ENCODE data around the gene ATP6V1E1.
"Not testable (repeated sequence)": the region's sequence is repeated elsewhere in the genome, so short reads cannot be mapped to it uniquely, and the experiment has no call there.

The ATP6V1E1 gene

DNA sequence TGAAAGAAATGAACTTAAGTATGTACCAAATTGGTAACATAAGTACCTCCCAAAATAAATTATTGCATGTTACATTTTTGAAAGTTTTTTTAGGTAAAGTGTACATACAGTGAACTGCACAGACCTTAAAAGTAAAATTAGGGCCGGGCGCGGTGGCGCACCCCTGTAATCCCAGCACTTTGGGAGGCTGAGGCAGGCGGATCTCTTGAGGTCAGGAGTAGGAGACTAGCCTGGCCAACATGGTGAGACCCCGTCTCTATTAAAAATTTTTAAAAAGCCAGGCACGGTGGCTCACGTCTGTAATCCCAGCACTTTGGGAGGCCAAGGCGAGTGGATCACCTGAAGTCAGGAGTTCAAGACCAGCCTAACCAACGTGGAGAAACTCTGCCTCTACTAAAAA is 8.3 kb upstream of the ATP6V1E1 start:
- peak overlapping the region; percentile 98 for H3K27ac ChIP-seq

DNA sequence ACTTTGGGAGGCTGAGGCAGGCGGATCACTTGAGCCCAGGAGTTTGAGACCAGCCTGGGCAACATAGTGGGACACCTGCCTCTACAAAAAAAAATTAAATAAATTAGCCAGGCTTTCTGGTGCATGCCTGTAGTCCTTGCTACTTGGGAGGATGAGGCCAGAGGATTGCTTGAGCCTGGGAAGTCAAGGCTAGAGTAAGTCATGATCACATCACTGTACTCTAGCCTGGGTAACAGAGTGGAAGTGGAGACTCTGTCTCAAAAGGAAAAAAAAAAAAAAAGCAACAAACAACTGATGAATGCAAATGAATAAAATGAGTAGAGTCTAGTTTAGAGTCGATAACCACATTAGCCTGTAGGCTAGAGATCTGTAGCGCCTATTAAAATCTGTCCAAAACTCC is 6.1 kb upstream of the ATP6V1E1 start:
- peak overlapping the region; percentile 96 for H3K27ac ChIP-seq
- no peak for DNase-seq (ENCODE audit: low read depth, low spot score)

More for the DNA sequence above, 8.3 kb upstream of the ATP6V1E1 start:
- not testable (repeated sequence) for DNase-seq (ENCODE audit: low read depth, low spot score)

DNA sequence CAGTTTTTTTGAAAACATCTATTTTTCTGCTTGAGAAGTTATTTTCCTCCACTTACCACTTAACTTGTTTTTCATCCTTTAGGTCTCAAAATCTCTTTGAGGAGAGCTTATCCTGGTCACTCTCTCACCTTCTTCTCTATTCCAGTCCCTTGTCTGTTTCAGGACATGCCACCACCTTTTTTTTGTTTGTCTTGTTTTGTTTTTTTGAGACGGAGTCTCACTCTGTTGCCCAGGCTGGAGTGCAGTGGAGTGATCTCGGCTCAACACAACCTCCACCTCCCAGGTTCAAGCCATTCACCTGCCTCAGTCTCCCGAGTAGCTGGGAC is 5.4 kb upstream of the ATP6V1E1 start:
- peak overlapping the region; percentile 96 for H3K27ac ChIP-seq
- DNase-seq (ENCODE audit: low read depth, low spot score), result no peak

DNA sequence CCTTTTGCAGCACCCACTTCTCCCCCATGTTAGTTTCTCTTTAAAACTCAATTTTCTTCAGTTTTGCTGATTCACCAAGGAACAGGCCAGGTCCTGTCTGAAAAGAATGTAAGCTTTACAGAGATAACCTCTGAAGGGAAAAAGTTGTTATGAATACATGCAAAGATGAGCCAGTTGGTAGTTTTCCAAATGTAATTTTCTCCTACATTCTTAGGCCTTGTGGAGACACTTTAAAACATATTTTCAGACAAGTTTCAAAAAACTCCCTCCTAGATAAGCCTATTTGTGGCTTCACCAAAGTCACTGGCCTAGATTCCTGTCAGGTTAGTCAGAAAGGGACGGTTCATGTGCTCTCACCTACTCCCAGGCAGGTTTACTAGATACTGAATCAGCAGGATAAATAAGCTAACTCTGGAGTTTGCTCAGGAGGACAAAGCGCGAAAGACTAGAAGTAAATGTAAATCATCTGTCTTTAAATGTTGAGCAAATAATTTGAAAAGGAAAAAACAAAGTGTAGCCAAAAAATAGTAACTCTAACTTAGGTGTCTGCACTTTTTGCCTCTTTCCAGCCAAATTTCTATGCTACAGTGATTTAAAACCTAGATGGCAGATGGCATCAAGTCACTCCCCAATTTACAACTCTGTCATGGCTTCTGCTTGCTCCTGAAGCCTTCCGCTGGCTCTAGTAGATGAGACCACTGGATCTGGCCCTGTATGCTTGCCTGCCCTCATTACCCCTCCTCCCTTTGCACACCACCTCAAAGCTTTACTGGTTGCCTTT is 4.9 kb upstream of the ATP6V1E1 start:
- peak overlapping the region; percentile 96 for H3K27ac ChIP-seq
- DNase-seq (ENCODE audit: low read depth, low spot score), result peak; percentile 91

DNA sequence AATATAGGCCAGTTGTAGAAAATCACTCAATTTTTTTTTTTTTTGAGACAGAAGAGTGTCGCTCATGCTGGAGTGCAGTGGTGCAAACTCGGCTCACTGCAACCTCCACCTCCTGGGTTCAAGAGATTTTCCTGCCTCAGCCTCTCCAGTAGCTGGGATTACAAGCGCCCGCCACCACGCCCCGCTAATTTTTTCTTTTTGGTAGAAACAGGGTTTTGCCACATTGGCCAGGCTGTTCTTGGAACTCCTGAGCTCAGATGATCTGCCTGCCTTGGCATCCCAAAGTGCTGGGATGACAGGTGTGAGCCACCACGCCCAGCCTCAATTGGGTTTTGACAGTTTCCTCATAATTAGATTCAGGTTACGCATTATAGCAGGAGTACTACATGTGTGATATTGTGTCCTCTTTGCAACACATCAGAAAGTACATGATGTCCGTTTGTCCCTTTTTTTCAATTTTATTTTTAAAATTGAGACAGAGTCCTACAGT is 2.6 kb upstream of the ATP6V1E1 start:
- no peak for DNase-seq (ENCODE audit: low read depth, low spot score)
- no peak overlapping the region for H3K27ac ChIP-seq

DNA sequence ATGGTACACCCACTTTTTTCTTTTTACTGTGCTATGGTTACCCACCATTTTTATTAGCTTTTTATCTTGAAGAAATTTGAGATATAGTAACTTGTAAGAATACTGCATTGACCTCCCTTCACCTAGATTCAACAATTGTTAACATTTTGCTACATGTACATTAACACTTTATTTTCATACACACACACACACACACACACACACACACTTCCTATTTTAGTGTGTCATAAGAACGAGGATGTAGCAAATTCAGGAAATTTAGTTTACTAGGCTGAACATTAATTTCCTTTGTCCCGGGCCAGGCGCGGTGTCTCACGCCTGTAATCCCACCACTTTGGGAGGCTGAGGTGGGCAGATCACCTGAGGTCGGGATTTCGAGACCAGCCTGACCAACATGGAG is 1.1 kb upstream of the ATP6V1E1 start:
- H3K27ac ChIP-seq, result peak overlapping the region; percentile 96

DNA sequence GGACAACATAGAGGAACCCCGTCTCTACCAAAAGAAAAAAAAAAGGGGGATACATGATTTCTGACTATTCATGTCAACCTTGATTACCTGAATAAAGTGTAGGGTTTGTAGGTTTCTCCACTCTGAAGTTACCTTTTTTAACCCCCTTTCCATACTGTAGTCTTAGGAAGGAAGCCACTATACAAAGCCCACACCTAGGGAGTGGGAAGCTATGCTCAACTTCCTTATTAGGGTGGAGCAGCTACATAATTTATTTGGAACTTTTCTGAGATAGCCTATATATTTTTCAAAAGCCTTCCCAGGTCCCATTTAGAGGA is 582 bp upstream of the ATP6V1E1 start:
- H3K27ac ChIP-seq, result peak overlapping the region; percentile 96
- DNase-seq (ENCODE audit: low read depth, low spot score), result no peak

More for the DNA sequence above, 1.1 kb upstream of the ATP6V1E1 start:
- no peak for DNase-seq (ENCODE audit: low read depth, low spot score)

DNA sequence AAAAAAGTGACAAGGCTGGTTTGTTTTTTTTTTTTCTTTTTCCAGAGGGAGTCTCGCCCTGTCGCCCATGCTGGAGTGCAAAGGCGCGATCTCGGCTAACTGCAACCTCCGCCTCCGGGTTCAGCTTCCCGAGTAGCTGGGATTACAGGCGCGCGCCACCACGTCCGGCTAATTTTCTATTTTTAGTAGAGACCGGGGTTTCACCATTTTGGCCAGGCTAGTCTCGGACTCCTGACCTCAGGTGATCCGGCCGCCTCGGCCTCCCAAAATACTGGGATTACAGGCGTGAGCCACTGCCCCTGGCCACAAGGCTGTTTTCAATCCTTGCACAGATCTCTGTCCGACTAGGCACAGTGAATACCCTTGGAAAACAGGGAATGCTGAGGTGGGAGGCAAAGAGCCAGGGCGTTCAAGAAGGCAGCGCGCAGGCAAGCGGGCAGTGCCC is 566 bp downstream of the ATP6V1E1 start:
- DNase-seq (ENCODE audit: low read depth, low spot score), result no peak
- H3K27ac ChIP-seq, result peak overlapping the region; percentile 96

DNA sequence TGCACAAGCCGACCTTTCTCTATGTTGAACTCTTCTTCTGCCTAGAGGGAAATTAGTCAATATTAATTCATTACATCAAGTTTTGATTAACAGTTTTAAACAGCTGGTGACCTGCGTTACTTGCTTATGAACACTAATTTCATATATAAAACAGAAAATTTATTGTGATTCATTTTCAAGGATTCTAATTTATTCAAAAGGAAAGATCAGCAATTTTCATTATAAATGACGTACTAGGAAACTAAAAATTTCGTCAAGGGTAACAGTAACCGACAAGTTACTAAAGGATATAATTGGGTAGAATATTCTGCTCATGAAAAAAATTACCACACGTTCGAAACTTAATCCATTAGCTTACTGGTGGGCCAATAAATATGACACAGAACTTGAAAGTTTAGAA is 15.3 kb downstream of the ATP6V1E1 start:
- no peak for DNase-seq (ENCODE audit: low read depth, low spot score)
- no peak overlapping the region for H3K27ac ChIP-seq

DNA sequence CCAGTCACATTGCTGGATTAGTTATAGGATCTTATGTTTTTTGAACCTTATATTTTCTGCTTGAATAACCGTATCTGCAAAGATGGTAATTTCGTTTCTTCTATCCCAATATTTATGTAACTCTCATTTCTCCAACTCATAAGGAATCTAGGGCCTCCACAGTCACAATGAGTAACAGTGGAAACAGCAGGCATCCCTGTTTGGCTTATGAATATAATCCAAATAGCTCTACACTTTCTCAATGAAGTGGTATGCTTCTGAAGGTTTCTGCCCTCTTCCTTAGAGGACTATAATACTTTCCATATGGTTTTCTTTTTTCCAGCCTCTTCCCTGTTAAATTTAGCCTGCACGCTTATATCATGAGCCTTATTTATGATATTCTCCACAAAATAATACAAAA is 16.5 kb downstream of the ATP6V1E1 start:
- no peak for DNase-seq (ENCODE audit: low read depth, low spot score)
- no peak overlapping the region for H3K27ac ChIP-seq

DNA sequence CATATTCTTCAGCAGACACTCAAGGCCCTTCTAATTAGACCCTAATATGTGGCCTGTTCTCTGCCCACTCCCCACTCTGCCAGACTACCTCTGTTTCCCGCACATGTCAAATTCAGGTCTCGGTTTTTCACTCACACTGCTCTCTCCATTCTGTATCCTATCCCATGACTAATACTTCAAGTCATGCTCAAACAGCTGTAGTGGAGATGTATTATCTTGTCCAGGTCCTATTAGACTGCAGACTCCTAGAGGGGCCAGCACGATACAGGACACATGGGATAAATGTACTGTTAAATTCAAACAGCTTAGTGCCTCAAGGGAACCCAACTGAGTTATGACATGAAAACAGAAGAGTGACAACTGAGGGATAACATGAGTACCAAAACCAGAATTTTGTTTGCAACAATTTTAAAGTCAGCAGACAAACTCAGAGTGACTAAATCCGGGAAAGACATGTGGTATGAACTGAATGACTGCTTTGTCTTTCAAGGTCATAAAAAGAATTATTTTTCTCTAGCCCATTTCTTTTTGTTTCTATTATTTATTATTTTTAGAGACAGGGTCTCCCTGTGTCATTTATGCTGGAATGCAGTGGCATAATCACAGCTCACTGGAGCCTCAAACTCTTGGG is 20.5 kb downstream of the ATP6V1E1 start:
- no peak overlapping the region for H3K27ac ChIP-seq
- DNase-seq (ENCODE audit: low read depth, low spot score), result no peak

DNA sequence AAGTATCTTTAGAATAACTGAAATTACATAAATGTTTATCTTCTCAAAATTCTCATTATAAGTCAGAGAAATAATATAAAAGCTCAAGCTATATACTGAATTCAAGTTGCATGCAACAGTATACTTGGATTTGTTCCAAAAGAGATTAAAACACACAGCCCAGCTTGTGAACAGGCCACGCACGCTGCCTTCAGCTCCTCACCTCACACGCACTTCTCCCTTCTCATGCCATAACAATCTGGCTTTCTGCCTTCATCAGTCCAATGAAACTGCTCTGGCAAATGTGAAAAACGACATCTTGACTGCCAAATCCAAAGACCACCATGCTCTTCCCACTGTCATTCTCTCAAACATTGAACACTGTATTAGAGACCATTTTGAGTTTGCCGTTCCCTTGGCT is 22.1 kb downstream of the ATP6V1E1 start:
- no peak for DNase-seq (ENCODE audit: low read depth, low spot score)
- H3K27ac ChIP-seq, result no peak overlapping the region

DNA sequence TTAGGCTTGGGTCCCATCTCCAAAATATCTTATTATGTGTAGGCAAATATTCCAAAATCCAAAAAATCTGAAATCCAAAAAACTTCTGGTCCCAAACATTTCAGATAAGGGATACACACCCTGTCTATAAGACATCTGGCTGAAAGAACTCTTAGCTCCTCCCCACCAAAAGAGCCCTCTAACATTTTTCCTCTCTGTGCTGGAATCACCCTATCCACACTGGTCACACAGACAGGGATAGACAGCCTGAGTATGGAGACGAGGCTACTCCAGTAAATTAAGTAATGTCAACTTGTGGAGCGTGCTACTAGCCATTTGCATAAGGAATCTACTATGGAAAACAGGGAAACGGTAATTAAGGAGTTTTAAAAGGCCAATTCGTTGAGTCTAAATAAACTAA is 24.9 kb downstream of the ATP6V1E1 start:
- no peak overlapping the region for H3K27ac ChIP-seq
- DNase-seq (ENCODE audit: low read depth, low spot score), result no peak

DNA sequence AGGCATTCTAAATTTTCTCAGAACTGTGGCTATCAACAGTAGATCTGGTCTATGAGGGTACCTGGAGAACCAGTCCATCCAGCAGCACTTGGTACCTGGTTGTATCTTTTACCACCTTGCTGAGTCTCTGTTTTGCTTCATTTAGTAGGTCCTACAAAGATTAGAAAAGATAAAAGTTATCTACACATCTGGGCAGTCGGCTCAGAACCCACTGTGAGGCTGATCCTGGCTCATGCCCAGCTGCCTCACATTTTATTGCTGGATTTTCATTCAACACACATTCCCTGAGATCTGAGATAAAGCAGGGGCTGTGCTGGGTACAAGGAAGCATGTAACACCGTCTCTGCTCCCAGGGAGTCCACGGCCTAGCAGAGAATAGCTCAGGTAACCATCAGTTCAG is 27.5 kb downstream of the ATP6V1E1 start:
- H3K27ac ChIP-seq, result no peak overlapping the region
- DNase-seq (ENCODE audit: low read depth, low spot score), result no peak

DNA sequence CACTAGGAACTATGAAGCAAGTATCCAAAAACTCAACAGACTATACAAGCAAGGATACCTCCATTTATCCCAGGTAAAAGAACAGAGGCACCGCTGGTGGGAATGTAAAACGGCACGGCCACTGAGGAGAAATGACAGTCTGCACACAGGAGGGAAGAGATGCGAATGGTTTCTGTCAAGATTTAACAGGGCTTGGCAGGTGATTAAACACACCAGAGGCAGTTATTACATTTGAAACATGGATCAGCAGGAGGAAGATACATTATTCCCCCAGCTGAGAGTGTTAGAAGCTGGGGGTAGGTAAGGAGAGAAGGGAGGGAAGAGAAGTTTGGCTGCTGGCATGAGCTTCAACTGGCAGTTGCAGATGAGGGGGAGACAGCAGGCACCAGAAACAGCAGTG is 30.2 kb downstream of the ATP6V1E1 start:
- no peak for DNase-seq (ENCODE audit: low read depth, low spot score)
- no peak overlapping the region for H3K27ac ChIP-seq

DNA sequence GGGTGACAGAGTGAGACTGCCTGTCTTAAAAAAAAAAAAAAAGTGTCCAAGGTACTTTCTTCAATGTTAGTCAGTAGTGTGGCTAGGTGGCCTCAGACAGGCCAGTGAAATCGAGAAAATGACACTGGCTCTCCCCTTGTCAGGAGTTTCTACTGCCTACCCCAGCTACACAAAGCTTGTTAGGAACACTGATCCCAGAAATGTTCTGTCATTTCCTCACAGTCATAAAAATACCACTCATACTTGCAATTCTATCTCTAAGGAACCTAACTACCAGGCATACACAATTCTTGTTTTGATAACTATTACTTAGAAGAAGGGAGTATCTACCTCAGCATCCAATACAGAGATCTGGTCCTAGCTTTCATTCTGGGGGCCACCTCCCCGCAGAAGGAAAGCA is 31.3 kb downstream of the ATP6V1E1 start:
- DNase-seq (ENCODE audit: low read depth, low spot score), result no peak
- H3K27ac ChIP-seq, result no peak overlapping the region

DNA sequence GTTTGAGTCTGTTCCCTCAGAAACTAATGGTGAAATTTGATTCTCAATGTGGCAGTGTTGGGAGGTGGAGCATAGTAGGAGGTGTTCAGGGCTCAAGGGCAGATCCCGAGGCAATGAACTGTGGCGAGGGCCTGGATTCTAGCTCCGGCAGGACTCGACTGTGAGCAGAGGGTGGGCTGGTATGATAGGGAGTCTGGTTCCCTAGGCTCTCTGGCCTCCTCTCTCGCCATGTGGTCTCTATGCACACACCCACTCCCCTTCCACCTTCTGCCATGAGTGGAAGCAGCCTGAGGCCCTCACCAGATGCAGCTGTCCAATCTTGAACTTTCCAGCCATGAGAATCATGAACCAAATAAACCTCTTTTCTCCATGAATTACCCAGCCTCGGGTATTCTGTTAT is 32.3 kb downstream of the ATP6V1E1 start:
- no peak for DNase-seq (ENCODE audit: low read depth, low spot score)
- no peak overlapping the region for H3K27ac ChIP-seq

DNA sequence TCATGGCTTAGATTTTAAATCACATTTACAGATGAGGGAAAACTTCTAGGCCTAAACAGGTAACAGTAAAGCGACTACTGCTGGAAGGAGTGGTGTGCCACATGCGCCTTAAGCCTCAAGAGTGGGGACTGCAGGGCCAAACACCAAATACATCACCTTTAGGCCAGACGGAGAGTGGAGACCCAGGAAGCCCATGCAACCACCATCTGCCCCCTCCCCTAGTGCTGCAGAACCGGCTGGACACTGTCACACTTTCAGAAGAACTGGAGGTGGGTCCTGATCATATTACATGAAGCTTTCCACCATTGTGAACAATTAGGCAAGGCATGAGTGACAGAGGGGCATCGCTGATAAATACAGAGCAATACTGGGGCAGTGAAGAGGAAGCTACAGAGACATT is 36.3 kb downstream of the ATP6V1E1 start:
- H3K27ac ChIP-seq, result no peak overlapping the region
- DNase-seq (ENCODE audit: low read depth, low spot score), result no peak

DNA sequence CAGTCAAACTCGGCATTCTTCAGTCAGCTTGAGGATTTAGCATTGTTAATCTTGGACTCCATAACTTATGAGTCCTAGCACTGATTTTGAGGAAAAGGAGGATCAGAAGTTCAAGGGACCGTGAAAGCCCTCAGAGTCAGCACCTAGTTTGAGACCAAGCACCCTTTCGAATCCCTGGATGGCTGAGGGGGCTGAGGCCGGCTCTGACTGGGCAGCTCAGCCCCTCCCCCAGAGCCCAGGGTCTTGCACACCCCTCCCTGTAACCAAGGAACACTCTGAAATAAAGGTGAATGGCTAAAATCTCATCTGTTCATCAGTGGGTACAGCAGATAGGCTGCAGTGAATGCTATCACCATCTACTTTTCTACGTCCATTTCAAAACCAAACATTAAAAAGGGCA is 38.0 kb downstream of the ATP6V1E1 start:
- DNase-seq (ENCODE audit: low read depth, low spot score), result no peak
- H3K27ac ChIP-seq, result no peak overlapping the region

DNA sequence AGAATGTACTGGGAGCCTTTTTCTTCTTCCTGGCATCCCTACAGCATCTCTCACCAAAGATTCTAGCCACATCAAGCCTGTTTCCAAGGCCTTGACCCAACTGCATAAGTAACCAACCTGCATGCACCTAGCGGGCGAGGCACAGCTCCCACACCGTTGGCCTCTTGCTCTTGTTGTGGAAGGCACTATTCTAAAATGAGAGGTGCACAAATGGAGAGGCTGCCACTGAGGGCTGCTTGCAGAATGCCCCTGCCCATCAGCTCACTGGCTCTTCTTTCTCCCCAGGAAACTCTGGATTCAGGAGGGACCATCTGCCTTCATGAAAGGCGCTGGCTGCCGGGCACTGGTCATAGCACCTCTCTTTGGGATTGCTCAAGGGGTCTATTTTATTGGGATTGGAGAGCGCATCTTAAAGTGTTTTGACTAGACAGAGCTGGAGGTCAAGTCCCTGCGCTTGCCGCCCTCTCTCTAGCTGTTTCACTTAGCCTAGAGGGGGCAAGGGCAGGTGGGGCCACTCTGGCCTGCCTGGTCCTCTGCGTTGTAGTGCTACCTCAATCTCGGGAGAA is 38.7 kb downstream of the ATP6V1E1 start:
- no peak for DNase-seq (ENCODE audit: low read depth, low spot score)
- H3K27ac ChIP-seq, result no peak overlapping the region

DNA sequence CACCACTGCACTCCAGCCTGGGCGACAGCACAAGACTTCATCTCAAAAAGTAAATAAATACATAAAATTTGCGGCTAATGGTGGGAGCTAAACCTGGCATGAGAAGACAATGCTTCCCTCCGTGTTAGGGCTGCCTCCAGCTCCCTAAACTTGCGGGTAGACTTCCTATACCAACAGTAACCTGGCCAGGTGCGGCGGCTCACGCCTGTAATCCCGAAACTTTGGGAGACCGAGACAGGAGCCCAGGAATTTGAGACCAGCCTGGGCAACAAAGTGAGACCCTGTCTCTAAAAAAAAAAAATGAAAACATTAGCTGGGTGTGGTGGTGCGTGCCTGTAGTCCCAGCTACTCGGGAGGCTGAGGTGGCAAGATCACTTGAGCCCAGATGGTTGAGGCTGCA is 39.9 kb downstream of the ATP6V1E1 start:
- no peak for DNase-seq (ENCODE audit: low read depth, low spot score)
- no peak overlapping the region for H3K27ac ChIP-seq

DNA sequence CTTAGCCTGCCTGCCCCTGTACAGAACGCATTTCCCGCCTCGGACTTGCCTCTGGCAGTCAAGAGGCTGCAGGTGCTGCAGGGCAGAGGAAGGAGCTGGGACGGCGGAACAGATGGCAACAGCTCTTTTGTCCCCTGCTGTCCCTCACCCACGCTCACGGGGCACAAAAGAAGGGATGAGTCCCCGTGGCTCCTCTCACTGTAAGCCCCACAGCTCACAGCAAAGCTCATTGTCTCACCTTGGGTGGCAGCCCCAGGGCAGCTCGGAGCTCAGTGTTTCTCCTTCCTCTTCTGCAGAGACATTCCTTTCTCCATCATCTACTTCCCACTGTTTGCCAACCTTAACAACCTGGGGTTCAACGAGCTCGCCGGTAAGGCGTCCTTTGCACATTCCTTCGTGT is 40.9 kb downstream of the ATP6V1E1 start:
- no peak for DNase-seq (ENCODE audit: low read depth, low spot score)

More for the DNA sequence above, 40.9 kb downstream of the ATP6V1E1 start:
- H3K27ac ChIP-seq, result no peak overlapping the region

Measured in epithelial cell of prostate (primary cell).